SIG-M5 treated with dmso at 0.1 percent for 504 hours (cell line): Measurements from ENCODE around the gene TRPV6.

Experiments used
- DNase-seq: peaks from one replicate; lab custom pipeline; 2025; ENCODE audit not compliant: unreplicated experiment; lab: John Stamatoyannopoulos, UW

Gene TRPV6

DNA sequence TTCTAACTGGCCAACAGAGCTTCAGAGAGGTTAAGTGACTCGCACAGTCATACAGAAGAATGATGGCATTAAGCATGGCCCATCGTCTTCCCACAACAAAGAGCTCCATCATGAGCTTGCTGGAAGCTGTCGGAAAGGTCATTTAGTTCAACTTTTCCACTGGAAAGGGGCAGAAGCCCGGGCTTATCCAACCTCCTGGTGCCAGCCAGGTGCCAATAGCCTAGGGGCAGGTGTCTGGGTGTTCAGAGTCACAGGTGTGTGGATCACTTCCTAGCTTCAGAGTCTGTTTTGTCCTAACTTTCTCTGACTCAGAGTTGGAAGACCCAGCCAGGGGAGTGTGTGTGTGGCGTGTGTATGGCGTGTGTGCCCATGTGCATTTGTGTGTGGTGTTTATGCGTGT, 1.3 kb upstream of the TRPV6 start:
- no peak for DNase-seq

DNA sequence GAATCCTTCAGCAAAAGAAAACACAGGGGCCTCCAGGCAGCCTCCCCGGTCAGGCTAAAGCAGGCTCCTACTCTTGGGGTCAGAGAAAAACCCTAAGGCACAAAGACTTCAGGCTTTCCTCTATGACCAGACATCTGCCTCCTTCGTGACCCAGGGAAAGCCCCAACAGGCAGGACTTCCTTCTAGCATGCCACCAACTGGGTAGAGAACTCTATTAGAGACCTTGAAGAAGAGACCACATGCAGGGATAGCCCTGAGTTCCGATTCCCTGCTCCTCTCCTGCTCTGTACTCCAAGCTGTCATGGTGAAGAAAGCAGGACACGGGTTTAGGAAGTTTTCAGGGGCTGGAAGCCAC, 1.3 kb downstream of the TRPV6 start:
- no peak for DNase-seq

DNA sequence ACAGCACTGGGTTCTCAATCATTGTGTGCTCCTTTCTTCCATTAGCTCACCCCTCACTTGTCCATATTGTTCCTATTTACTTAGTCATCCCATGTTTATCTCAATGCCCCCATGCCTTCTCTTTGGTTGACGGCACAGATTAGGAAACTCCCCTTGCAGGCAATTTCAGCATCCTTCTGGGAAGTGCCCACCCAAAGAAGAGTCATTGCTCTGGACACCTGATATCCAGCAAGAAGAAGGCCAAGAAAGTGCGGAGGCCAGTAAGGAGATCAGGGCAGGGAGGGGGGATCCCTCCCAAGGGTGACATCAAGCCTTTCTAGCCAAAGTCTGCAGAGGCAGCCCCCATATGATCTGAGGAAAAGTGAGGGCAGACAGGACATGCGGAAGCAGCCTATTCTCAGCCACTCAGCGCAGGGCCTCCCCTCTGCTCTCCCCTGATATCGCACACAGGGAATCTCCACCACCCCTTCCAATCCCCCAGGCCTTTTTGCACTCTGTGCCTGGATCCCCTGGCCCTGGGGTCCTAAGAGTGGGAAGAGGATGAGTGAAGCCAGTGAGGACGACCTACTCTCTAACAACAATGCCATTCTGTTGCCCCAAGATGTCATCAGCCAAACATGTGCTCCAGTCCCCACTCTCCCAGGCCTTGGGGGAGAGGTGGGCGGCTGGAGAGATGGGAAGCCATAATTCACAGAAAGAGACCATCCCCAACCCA, 1.8 kb downstream of the TRPV6 start:
- DNase-seq = no peak

DNA sequence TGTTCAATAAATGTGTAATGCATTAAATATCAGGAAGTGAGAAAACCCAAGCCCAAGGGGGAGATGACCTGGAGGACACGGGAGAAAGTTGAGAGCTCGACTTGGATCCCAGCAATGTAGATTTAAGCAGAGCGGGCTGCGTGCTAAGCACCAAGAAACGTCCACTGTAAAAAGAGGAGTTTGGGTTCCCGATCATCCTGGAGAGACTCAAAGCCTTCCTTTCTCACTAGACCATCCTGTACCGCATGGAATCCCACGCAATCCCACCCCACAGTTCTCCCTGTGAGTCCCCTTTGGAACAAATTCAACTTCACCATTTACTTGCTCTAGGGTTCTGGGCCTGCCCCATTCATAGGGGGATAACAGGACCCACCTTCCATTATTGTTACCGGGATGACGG, 2.4 kb downstream of the TRPV6 start:
- DNase-seq = no peak

DNA sequence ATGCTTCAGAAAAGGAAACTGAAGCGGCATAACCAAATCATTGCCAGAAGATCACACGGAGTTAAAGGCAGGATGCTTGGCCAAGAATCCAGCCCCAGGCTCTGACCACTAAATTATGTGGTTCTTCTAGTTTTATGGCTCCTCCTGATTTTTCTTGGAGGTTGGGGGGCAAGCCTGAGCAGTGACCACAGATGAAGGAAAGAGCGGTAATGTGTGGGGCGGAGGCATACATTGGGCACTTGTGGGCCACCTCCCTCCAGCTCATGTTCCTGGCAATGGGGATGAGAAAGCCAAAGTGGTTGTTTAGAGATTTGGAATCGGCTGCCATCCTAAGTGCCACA, 3.2 kb downstream of the TRPV6 start:
- DNase-seq = no peak

DNA sequence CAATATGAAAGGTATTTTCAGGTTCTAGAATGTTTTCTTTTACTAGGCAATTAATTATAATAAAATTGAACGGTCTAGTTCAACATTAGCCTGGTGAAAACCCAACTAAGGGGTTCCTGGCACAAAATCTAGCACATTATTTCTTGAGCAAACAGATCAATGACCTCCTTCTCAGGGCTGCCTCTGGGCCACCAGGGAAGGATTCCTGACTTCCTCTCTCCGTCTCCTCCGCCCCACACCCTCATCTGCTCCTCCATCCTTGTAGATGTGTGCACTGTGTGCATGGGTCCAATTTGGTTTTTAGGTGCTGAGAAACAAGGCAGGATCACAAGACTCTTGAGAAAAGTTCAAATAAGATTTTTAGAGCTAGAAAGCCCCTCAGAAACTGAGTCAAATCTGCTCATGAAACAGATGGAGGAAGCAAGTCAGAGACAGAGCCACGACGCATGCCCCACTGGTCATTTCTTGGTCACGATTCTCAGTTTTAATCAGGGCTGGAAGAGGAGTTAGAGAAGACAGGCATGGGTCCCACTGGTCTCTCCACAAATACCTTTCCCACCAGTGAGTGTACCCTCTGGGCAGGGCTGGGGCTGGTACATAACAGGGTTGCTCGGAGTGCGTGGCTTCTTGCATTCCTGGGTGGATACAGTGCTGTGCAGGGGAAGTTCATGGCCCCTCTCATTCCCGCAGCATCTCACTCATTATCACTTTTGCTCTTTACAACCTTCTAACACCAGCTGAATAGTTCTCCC, 3.8 kb downstream of the TRPV6 start:
- DNase-seq = no peak

DNA sequence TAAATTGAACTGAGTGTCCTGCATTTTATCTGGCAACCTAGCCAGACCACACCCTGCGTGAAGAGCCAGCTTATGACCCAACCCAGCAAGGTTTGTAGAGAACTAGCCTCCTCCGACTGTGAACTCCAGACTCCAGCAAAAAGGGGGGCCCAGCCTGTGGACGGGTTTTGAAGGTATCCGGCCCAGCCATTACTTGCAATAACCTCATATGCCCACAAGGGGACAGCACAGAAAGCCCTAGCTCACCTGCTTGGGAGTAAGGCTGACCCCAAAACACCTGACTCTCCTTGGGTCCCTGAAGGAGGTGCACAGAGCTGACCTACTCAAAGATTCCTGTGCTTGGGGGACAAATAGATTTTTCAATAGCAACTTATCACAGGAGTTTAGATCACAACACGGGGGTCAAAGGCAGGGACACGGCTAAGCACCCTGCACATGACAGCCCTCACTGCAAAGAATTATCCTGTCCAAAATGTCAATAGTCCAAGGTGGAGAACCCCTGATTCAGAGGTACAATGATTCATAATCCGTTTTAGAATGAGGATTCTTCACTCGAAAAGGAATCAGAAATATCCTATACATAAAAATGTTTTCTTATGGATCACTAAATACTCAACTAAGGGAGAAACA, 4.6 kb downstream of the TRPV6 start:
- DNase-seq = peak; percentile 13

DNA sequence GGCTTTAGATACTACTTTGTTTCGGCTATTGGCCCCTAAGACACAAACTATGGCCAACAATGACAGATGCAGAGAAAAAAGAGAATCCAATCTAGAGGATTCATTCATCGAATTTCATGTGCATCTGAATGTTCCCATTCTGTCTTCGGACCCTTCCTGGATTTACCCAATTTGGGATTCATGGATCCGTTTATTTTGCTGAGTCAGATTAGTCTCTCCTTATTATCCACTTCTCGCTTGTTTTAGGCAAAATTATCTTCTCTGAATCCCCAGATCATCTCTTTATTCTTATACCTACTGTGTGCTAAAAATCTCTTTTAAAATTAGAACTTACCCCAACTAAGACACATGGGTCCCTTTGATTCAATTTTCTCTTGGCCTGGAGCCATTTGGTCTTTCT, 6.5 kb downstream of the TRPV6 start:
- DNase-seq = no peak

DNA sequence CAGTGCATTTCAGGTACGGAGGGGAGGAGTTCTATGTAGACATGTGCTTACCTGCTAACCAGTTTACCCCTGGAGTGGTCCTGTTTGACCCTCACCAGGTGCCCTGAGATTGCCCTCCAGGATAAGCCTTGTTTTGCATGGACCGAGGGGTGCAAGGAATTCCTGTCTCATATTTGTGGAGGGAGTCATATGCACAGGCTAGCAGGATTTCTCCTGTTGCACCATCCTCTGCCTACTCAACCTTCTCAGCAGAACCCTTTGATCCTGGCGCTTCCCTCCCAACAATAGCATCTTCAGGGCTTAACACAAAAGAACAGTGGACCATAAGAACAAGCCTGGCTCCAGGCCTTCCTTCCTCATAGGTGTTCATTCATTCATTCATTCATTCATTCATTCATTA, 7.2 kb downstream of the TRPV6 start:
- no peak for DNase-seq

DNA sequence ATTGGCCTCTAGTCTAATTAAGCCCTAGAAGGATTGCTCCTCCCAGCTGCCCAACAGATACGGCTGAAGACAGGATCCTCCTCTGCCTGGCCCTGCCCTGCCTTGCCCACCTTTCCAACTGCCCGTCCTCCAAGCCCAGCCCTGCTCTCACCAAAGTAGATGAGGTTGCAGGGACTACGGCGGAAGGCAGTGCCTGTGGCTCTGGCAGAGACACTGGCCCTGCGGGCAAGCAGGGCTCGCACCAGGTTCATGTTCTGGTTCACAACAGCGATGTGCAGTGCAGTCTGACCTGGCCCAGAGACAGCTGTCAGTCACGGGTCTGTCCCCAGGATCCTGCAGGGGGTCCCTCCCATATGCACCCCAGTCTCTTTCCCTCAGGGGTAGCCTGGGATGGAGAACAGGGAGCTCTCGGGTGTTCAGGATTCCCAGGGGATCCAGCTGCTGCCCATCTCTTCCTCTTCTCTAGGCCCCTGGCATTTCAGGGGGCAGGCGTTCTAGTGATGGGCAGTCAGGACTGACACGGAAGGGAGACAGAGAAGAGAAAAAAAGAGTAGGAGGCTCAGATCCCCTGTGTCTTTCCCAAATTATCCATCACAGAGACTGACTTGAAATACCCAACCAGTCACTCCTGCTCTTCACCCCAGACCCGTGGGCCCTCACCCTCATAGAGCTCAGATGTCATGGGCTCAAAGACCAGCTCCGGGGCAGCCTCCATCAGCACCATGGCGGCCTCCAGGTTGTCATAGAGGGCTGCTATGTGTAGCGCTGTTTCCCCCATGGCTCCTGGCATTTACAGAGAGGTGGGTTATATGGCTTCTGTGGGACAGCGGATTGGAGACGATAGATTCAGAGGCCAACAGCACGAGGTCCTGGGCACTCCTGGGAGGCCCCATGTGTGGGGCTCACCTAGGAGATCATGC, 8.3 kb downstream of the TRPV6 start:
- no peak for DNase-seq

DNA sequence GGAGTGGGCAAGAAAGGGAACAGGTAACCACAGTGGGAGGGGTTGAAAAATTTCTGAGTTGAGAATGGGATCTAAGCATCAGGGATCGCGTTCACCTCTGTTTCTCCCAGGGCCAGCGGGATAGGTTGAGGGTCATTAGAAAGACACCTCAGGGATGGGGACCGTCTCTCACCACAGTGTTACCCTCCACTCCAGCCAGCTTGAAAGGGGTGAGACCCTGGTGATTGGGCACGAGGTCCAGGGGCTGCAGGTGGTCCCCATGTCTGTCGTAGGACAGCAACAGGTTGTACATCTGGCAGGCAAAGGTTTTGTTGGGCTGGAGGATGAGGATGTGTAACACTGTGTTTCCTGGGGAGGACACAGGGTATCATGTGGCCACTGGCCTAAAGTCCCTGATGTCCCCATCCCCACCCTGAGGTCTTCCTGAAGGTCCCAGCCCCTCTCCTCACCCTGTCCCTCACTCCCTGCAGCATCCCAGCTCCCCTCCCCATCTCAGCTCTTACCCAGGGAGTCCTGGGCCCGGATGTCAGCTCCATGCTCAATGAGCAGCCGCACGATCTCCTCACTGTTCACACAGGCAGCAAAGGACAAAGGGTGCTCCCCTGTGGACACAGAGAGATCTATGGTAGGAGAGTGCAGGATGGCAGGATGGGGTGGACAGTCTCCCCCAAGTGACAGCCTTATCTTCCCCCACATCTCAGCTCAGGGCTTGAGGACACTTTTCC, 9.1 kb downstream of the TRPV6 start:
- no peak for DNase-seq

DNA sequence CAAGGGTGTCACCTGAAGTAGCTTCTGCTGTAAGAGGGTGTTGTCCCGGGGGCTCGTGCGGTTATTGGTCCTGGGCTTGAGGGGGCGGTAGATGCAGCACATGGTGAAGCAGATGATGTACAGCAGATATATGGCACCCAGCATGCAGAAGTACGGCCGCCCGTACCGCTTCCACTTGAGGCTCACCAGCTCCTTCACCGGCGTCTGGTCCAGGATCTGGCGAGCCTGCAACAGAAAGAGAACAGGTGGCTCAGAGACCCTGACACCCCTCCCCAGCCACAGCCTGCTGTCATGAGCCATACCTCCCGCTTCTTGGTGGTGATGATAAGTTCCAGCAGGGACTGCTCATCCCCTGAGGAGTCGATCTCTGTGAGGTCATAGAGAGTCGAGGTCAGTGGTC, 10.1 kb downstream of the TRPV6 start:
- no peak for DNase-seq

DNA sequence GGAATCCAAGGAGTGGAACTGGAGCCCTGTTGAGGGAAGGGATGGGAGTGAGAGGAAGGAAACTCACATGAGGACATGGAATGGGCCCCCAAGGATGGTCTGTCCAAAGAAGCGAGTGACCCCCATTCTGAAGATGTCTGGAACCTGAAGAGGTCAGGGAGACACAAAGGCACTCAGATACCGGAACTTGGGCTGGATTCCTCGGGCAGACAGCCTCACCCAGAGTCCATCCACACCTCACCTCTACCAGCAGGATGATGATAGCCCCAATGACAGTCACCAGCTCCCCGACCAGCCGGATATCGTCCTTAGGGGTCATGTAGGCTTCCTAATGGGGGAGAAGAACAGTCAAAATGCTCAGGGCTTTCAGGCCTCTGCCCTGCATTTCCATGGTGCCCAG, 10.7 kb downstream of the TRPV6 start:
- no peak for DNase-seq

DNA sequence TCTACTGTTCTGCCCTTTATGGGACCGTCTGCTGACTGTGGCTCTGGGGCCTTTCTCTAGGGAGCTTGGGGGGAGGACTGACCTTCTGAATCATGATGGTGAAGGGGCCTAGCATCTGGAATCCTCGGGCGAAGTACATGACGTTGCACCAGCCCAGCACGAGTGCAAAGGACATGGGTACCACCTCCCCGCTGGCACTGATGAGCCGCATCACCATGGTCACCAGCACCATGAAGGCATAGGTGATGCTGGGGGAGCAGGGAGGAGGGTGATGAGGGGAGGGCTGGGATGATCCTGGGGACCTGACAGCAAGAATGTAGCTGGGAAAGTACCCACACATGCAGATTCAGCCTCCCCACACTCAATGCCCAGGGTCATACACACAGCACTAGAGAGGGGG, 11.1 kb downstream of the TRPV6 start:
- DNase-seq = no peak

DNA sequence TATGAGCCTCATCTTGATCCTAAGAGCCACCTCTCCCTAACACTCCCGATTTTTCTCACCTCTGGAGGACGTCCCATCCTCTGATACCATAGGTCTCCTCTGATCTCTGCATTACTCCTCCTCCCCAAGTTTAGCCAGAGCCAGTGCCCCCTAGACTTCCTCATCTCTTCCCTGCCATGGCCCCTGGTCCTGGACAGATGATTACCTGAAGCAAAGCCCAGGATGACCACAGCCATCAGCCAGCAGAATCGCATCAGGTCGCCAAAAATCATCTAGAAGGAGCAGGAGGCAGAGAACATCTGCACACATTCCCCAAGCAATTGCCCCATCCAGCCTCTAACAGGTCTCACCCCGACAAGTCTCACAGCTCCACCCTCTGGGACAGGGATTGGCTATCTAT, 11.7 kb downstream of the TRPV6 start:
- DNase-seq = no peak

DNA sequence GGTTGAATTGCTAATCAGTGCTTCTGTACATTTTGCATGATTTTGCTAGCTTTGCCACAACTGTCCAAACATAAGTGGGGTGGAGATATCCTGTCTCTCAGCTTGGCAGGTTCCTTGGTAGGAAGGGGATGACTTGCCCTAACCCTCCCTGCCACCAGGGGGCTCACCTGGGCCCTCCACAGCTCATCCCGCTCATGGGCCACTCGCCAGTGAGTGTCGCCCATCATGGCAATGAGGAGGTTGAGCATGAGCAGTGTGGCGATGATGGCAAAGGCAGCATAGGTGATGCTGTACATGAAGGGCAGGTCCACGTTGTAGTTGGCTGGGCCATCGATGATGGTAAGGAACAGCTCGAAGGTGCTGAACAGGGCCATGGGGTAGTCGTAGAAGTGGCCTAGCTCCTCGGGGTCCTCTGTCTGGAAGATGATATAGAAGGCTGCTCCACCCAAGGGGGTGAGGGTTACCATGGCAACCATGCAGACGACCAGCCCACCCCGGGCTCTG, 12.2 kb downstream of the TRPV6 start:
- peak; percentile 16 for DNase-seq

DNA sequence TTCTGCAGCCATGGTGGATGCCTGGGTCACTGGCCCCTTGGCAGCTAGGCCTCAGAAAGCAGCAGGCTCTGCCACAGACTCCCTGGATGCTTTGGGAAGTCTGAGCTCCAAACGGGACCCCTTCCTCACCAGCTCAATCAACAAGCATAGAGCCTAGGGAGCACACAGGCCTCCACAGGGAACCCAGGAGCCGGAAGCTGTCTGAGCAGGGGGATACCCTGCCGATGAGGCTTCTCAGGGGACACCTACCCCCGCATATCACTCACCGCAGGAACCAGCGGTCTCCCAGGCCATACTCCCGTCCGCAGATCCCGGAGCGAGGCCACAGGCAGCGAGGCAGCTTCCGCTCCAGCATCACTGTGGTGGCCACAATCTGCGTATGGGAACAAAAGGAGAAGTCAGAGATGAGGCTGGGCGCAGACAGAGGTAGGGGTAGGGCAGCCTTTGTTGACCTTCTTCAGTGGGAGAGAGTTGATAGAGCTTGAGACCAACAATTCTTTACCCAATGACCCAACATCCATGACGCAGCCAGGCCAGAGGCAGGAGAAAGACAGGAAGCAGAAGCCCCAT, 13.4 kb downstream of the TRPV6 start:
- DNase-seq = no peak

DNA sequence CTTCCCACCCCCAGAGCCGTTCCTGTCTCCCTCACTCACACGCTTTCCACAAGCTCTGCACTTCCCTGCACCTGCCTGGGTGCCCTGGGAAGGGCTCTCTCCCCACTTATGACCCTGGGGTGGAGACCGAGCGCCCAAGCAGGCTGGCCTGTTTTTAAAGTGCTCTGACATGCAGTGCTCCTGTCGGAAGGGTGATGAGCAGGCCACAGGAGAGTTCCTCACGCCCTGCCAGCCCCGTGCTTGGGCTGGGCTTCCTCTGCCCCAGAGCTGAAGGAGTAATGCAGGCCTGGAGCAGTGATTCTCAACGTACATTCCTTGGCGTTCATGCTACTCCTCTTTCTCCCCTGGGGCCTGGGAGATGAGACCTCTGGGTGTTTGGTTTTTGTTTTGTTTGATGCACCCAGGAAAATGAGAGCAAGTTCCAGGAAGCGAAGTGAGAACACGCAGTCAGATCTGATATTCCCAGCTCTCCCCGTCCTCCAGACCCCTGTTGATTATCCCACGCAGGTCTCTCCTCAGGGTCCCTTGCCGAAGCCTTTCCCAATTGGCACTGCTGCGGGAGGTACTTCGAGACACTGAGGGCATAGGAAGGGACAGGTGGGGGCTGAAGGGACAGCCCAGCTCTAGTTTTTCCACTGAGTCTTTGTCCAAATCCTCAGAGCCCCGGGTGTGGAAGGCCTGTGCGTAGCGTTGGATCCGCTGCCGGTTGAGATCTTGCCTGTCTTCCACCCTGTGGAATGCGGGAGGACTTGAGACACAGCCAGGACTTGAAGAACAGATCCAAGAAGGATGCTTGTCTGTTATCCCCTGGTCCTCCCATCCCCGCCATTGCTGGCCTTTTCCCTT, 14.1 kb downstream of the TRPV6 start:
- DNase-seq = no peak

DNA sequence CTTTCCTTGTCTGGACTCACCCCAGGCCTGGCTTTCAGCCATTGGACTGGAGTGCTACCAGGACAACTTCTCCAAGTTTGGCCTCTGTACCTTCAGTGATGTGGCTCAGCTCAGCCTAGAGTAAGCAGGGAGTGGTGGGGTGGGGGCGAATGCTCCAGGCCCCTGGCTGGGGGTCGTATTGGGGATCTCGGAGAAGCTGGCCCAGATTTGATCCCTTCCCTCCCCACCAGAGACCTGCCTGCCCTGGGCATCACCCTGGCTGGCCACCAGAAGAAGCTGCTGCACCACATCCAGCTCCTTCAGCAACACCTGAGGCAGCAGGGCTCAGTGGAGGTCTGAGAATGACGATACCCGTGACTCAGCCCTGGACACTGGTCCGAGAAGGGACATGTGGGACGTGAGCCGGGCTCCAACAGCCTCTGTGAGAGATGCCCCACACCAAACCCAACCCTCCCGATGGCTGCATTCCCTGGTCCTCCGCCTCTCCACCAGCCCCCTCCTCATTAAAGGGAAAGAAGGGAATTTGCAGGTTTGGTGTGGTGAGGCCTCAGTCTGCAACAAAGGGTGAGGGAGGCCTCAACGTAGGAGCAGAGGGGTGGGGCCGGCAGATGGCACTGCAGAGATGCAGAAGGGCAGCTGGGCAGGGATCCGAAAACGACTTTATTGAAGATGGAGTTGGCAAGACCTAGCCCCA, 14.8 kb downstream of the TRPV6 start:
- no peak for DNase-seq
